ENCODE data around the gene SMIM10.
"Not testable (repeated sequence)": the region's sequence is repeated elsewhere in the genome, so short reads cannot be mapped to it uniquely, and the experiment has no call there.

Gene SMIM10

GRCh38 chrX:134990801-134991481 lies at the start of gene SMIM10:
SMIM10 (plus strand) TSS chrX:134990991; CDS start chrX:134991096, 105 bp downstream.
- H3K27ac ChIP-seq: peak within 1 kb of the TSS in 5 of 21 experiments; percentile 10 to 54 (median 43)

GRCh38 chrX:134946364-134946763 lies 44.4 kb upstream of the SMIM10 start:
- H3K27ac ChIP-seq, H3K4me3 ChIP-seq: not testable (repeated sequence)

More at GRCh38 chrX:134990801-134991481, at the start of gene SMIM10:
- H3K4me3 ChIP-seq: peak within 1 kb of the TSS in 6 of 7 experiments; percentile 21 to 31 (median 24)

GRCh38 chrX:134948333-134949241 lies 42.2 kb upstream of the SMIM10 start:
- Histone ChIP-seq H3K27ac (no peak overlapping the region), H3K4me3 (no peak overlapping the region)

- no peak overlapping the region for H3K27ac ChIP-seq
These were observed 41.5 kb upstream of the SMIM10 start for GRCh38 chrX:134949271-134949670.

GRCh38 chrX:134957836-134958235 lies 33.0 kb upstream of the SMIM10 start:
- H3K27ac ChIP-seq: no peak overlapping the region
- no peak overlapping the region for H3K4me3 ChIP-seq

More at GRCh38 chrX:134949271-134949670, 41.5 kb upstream of the SMIM10 start:
- no peak overlapping the region for H3K4me3 ChIP-seq

GRCh38 chrX:134960366-134960765 lies 30.4 kb upstream of the SMIM10 start:
- not testable (repeated sequence) for H3K4me3 ChIP-seq, H3K27ac ChIP-seq

- Histone ChIP-seq H3K27ac (no peak overlapping the region), H3K4me3 (no peak overlapping the region)
These were observed 27.8 kb upstream of the SMIM10 start for GRCh38 chrX:134963041-134963440.

GRCh38 chrX:134969726-134970125 lies 21.1 kb upstream of the SMIM10 start:
- no peak overlapping the region for H3K4me3 ChIP-seq
- no peak overlapping the region for H3K27ac ChIP-seq

GRCh38 chrX:134971926-134972325 lies 18.9 kb upstream of the SMIM10 start:
- Histone ChIP-seq H3K4me3 (no peak overlapping the region), H3K27ac (no peak overlapping the region)

GRCh38 chrX:134975516-134975915 lies 15.3 kb upstream of the SMIM10 start:
- no peak overlapping the region for H3K27ac ChIP-seq
- H3K4me3 ChIP-seq: no peak overlapping the region

GRCh38 chrX:134981910-134982309 lies 8.9 kb upstream of the SMIM10 start:
- H3K27ac ChIP-seq: no peak overlapping the region
- no peak overlapping the region for H3K4me3 ChIP-seq

GRCh38 chrX:134982748-134983147 lies 8.0 kb upstream of the SMIM10 start:
- H3K4me3 ChIP-seq: no peak overlapping the region
- no peak overlapping the region for H3K27ac ChIP-seq

GRCh38 chrX:134985479-134985878 lies 5.3 kb upstream of the SMIM10 start:
- Histone ChIP-seq H3K27ac (no peak overlapping the region), H3K4me3 (no peak overlapping the region)

- Histone ChIP-seq H3K27ac (peak overlapping the region in 3 of 21 experiments; percentile 10 to 54 (median 43)), H3K4me3 (no peak overlapping the region)
These were observed 353 bp upstream of the SMIM10 start for GRCh38 chrX:134990475-134990800.

GRCh38 chrX:134997646-134998045 lies 6.9 kb downstream of the SMIM10 start:
- H3K4me3 ChIP-seq: no peak overlapping the region
- H3K27ac ChIP-seq: no peak overlapping the region

- H3K27ac ChIP-seq: no peak overlapping the region
- H3K4me3 ChIP-seq: no peak overlapping the region
These were observed 7.5 kb downstream of the SMIM10 start for GRCh38 chrX:134998246-134998645.

- Histone ChIP-seq H3K4me3 (no peak overlapping the region), H3K27ac (no peak overlapping the region)
These were observed 8.7 kb downstream of the SMIM10 start for GRCh38 chrX:134999469-134999868.

GRCh38 chrX:135000516-135000915 lies 9.7 kb downstream of the SMIM10 start:
- no peak overlapping the region for H3K27ac ChIP-seq
- no peak overlapping the region for H3K4me3 ChIP-seq

GRCh38 chrX:135003876-135004623 lies 13.3 kb downstream of the SMIM10 start:
- H3K27ac ChIP-seq: peak overlapping the region in 2 of 21 experiments; percentile 7 to 44
- peak overlapping the region; percentile 14 to 40 (median 23) for H3K4me3 ChIP-seq

GRCh38 chrX:135006187-135006586 lies 15.4 kb downstream of the SMIM10 start:
- H3K27ac ChIP-seq: no peak overlapping the region

More at GRCh38 chrX:135006187-135006586, 15.4 kb downstream of the SMIM10 start:
- H3K4me3 ChIP-seq: no peak overlapping the region
